ENCODE data around the gene PIGL. TPM values are rescaled to one million over a fixed set of nuclear protein-coding genes. Genes with fewer than 3 reads are reported as not detected.

PIGL gene
- total and polyA plus RNA-seq, 2 experiments from 2014 or later = 32.9 to 47.3 TPM

GRCh38 chr17:16319969-16320368, 103.0 kb downstream of the PIGL start:
- no peak overlapping the region for H3K4me3 ChIP-seq
- H3K27ac ChIP-seq (ENCODE audit: low read depth) = no peak overlapping the region
- H3K79me2 ChIP-seq (replicated peaks; ENCODE audit: insufficient read depth) = no peaks in the 10 kb centered on the region
- H2AFZ ChIP-seq = no peak overlapping the region
- no peaks in the 10 kb centered on the region for H3F3A ChIP-seq (replicated peaks; ENCODE audit: low read depth)
- no peak for TF ChIP-seq NANOG (IDR thresholded peaks at IDR 0.05; ENCODE audit: borderline replicate concordance)
- no peak for TF ChIP-seq CREB1 (CRISPR knock-in tag; IDR thresholded peaks at IDR 0.05; ENCODE audit: low read depth)
- no peak overlapping the region for H3K27ac Mint-ChIP-seq
- no peaks in the 10 kb centered on the region for H3K27me3 ChIP-seq (ENCODE audit: insufficient read depth)
- H3K9me2 ChIP-seq (ENCODE audit: insufficient read depth) = no peaks in the 10 kb centered on the region
- DNase-seq (ENCODE audit: low spot score) = no peak
- H3K4me1 ChIP-seq (ENCODE audit: insufficient read depth) = no peaks in the 10 kb centered on the region
- no peaks in the 10 kb centered on the region; the same call in 1 of the 2 replicates for H4K20me1 ChIP-seq (replicated peaks; ENCODE audit: insufficient read depth)
- H3K9me3 Mint-ChIP-seq = no peaks in the 10 kb centered on the region
- no peaks in the 10 kb centered on the region for H3K36me3 ChIP-seq (ENCODE audit: insufficient read depth)
- H3K4me2 ChIP-seq = no peak overlapping the region
- no peaks in the 10 kb centered on the region for H3K27me3 Mint-ChIP-seq (ENCODE audit: insufficient read depth, low read depth, poor library complexity)
- 0 out of 3 replicates have a peak, but pooled peaks cover 3% of the 10 kb centered on the region for H3K36me3 Mint-ChIP-seq (ENCODE audit: low read depth)
- H3K4me3 Mint-ChIP-seq = no peak overlapping the region
- peaks cover 7% of the 10 kb centered on the region; the same call in 2 of the 3 replicates for H3K4me1 Mint-ChIP-seq
- ATAC-seq = peak; percentile 45; the same call in 2 of the 3 replicates

- no peaks in the 10 kb centered on the region for H3K9me2 ChIP-seq (ENCODE audit: insufficient read depth)
- Mint-ChIP-seq H3K27me3 (ENCODE audit: insufficient read depth, low read depth, poor library complexity) (peaks cover 5% of the 10 kb centered on the region), H3K36me3 (ENCODE audit: low read depth) (peaks cover 13% of the 10 kb centered on the region; the same call in 1 of the 3 replicates), H3K4me1 (peaks cover 4% of the 10 kb centered on the region; the same call in 2 of the 3 replicates), H3K27ac (no peak overlapping the region), H3K9me3 (no peaks in the 10 kb centered on the region), H3K4me3 (no peak overlapping the region)
- TF ChIP-seq CTCF (conservative IDR thresholded peaks at IDR 0.05; ENCODE audit: low read depth in 2 of 2) (no peak), NANOG (IDR thresholded peaks at IDR 0.05; ENCODE audit: borderline replicate concordance) (no peak), STAT1 (IDR thresholded peaks at IDR 0.05; ENCODE audit: unreplicated experiment) (no peak), ZNF331 (CRISPR knock-in tag; IDR thresholded peaks at IDR 0.05; ENCODE audit: low read depth) (no peak), REST (IDR thresholded peaks at IDR 0.05; ENCODE audit: unreplicated experiment) (no peak), ETS1 (IDR thresholded peaks at IDR 0.05) (no peak), CREB1 (CRISPR knock-in tag; IDR thresholded peaks at IDR 0.05; ENCODE audit: low read depth) (no peak)
- H2AFZ ChIP-seq = no peak overlapping the region
- no peaks in the 10 kb centered on the region; the same call in 1 of the 2 replicates for H4K20me1 ChIP-seq (replicated peaks; ENCODE audit: insufficient read depth)
- H3K4me3 ChIP-seq = no peak overlapping the region
- DNase-seq (ENCODE audit: low spot score) (no peak), ATAC-seq (no peak)
- no peaks in the 10 kb centered on the region for H3K27me3 ChIP-seq (ENCODE audit: insufficient read depth)
- 0 out of 2 replicates have a peak, but pooled peaks cover 5% of the 10 kb centered on the region for H3F3A ChIP-seq (replicated peaks; ENCODE audit: low read depth)
- no peaks in the 10 kb centered on the region for H3K79me2 ChIP-seq (replicated peaks; ENCODE audit: insufficient read depth)
- no peaks in the 10 kb centered on the region for H3K4me1 ChIP-seq (ENCODE audit: insufficient read depth)
- H3K4me2 ChIP-seq = no peak overlapping the region
- no peak overlapping the region for H3K27ac ChIP-seq (ENCODE audit: low read depth)
- H3K36me3 ChIP-seq (ENCODE audit: insufficient read depth) = no peaks in the 10 kb centered on the region
These were observed 105.6 kb downstream of the PIGL start for GRCh38 chr17:16322636-16323035.
